Measurements from ENCODE around the gene PRKCH. TPM values are rescaled to one million over a fixed set of nuclear protein-coding genes. Genes with fewer than 3 reads are reported as not detected.

The PRKCH gene
- total and polyA plus RNA-seq, 2 donors (not counting 3 experiments of a cell fraction or from before 2014, with no cell fraction given), result 97.7 to 103 TPM

GRCh38 chr14:61481701-61482100 lies 160.3 kb downstream of the PRKCH start:
- peaks cover 3 to 19% of the 10 kb centered on the region in 2 experiments for H3K36me3 ChIP-seq (ENCODE audit: control insufficient read depth in 2 of 2, extremely low read depth in 1 of 2, insufficient read depth in 2 of 2, low read length in 2 of 2)
- CTCF ChIA-PET, result no interaction called here
- dilution Hi-C loops (cut with MboI; ENCODE audit: extremely low pct_ligation_motif_present, low sequenced_read_pairs), result no loop called here
- TF ChIP-seq JUN (IDR thresholded peaks at IDR 0.05; ENCODE audit: borderline replicate concordance, insufficient read depth, insufficient read length, low read depth), result no peak
- TF ChIP-seq CTCF (IDR thresholded peaks at IDR 0.05; ENCODE audit: extremely low read depth in 1 of 2, insufficient read depth in 1 of 2, low read depth in 1 of 2, low read length in 2 of 2), result no peak
- TF ChIP-seq MYC (IDR thresholded peaks at IDR 0.05; ENCODE audit: low read depth, low read length), result no peak
- TF ChIP-seq MAX (IDR thresholded peaks at IDR 0.05; ENCODE audit: insufficient read depth, insufficient read length), result no peak
- no peak for TF ChIP-seq EZH2 (IDR thresholded peaks at IDR 0.05; ENCODE audit: borderline replicate concordance, low read depth, low read length, severe bottlenecking)
- no peak for TF ChIP-seq POLR2A (IDR thresholded peaks at IDR 0.05; ENCODE audit: low read depth, low read length)
- TF ChIP-seq POLR2AphosphoS5 (IDR thresholded peaks at IDR 0.05; ENCODE audit: insufficient read depth, low read depth, low read length), result no peak
- no peak for TF ChIP-seq GATA2 (IDR thresholded peaks at IDR 0.05; ENCODE audit: insufficient read depth, insufficient read length, low read depth, low read length)
- H3K4me1 ChIP-seq (ENCODE audit: control insufficient read depth, extremely low read depth, insufficient read depth, low read length), result peaks cover 28% of the 10 kb centered on the region
- POLR2A ChIA-PET, result interaction anchor here (0.7 kb wide), 1 partner anchor 352 kb away, joined by 13 read pairs; no protein-coding TSS in a partner anchor
- peaks cover 6% of the 10 kb centered on the region for H3K79me2 ChIP-seq (ENCODE audit: control insufficient read depth, insufficient read depth, low read length)
- no peak overlapping the region for H3K9ac ChIP-seq (replicated peaks; ENCODE audit: extremely low read depth, insufficient read depth, low read length)
- no peak overlapping the region for H2AFZ ChIP-seq (ENCODE audit: low read depth, low read length)
- no TSS peak for BruUV-seq (replicated peaks)
- no peak for DNase-seq (ENCODE audit: low read depth, low spot score)
- intact Hi-C loops (cut with micrococcal nuclease), result no loop called here
- no peaks in the 10 kb centered on the region for H3K9me1 ChIP-seq (replicated peaks; ENCODE audit: control insufficient read depth, extremely low read depth, insufficient read depth, low read length)
- H3K27ac ChIP-seq (ENCODE audit: insufficient read depth, low read depth, low read length), result no peak overlapping the region
- H3K27me3 ChIP-seq (ENCODE audit: control insufficient read depth in 2 of 2, insufficient read depth in 2 of 2, low read length in 2 of 2), result no peaks in the 10 kb centered on the region
- FAIRE-seq, result no peak
- H3K4me3 ChIP-seq (replicated peaks in 1 of 3; ENCODE audit: insufficient read depth in 1 of 3, low read depth in 1 of 3, low read length in 3 of 3), result no peak overlapping the region
- no peaks in the 10 kb centered on the region for H4K20me1 ChIP-seq (replicated peaks; ENCODE audit: control insufficient read depth, extremely low read depth, insufficient read depth, low read length)
- no peaks in the 10 kb centered on the region for H3K9me3 ChIP-seq (replicated peaks; ENCODE audit: control insufficient read depth, insufficient read depth, low read length)
- no peak overlapping the region for H3K4me2 ChIP-seq (ENCODE audit: insufficient read depth, low read length)
